NCI-H82 (cell line): ENCODE data around the gene DLX1.
"Not testable (repeated sequence)": the region's sequence is repeated elsewhere in the genome, so short reads cannot be mapped to it uniquely, and the experiment has no call there.

Experiments used
- DNase-seq: peaks from one replicate; lab custom pipeline; 2025; lab: John Stamatoyannopoulos, UW

Gene DLX1

GRCh38 chr2:172085460-172086159, at the start of gene DLX1:
DLX1 (plus strand) TSS chr2:172085507; CDS start chr2:172085678, 171 bp downstream.
- no peak for DNase-seq

GRCh38 chr2:172038121-172038520, 47.2 kb upstream of the DLX1 start:
- no peak for DNase-seq

- no peak for DNase-seq
These were observed 46.7 kb upstream of the DLX1 start for GRCh38 chr2:172038604-172039003.

- no peak for DNase-seq
These were observed 46.1 kb upstream of the DLX1 start for GRCh38 chr2:172039011-172039704.

GRCh38 chr2:172040311-172040710, 45.0 kb upstream of the DLX1 start:
- DNase-seq = no peak

- DNase-seq = no peak
These were observed 39.1 kb upstream of the DLX1 start for GRCh38 chr2:172046080-172046678.

- DNase-seq = no peak
These were observed 38.3 kb upstream of the DLX1 start for GRCh38 chr2:172046866-172047565.

- no peak for DNase-seq
These were observed 37.5 kb upstream of the DLX1 start for GRCh38 chr2:172047566-172048507.

- DNase-seq = no peak
These were observed 36.5 kb upstream of the DLX1 start for GRCh38 chr2:172048508-172049503.

GRCh38 chr2:172049567-172050120, 35.7 kb upstream of the DLX1 start:
- DNase-seq = no peak

- DNase-seq = no peak
These were observed 34.7 kb upstream of the DLX1 start for GRCh38 chr2:172050479-172051125.

- no peak for DNase-seq
These were observed 33.0 kb upstream of the DLX1 start for GRCh38 chr2:172052000-172052983.

GRCh38 chr2:172053486-172053885, 31.8 kb upstream of the DLX1 start:
- no peak for DNase-seq

GRCh38 chr2:172056293-172056692, 29.0 kb upstream of the DLX1 start:
- no peak for DNase-seq

GRCh38 chr2:172058660-172059059, 26.6 kb upstream of the DLX1 start:
- DNase-seq = no peak

GRCh38 chr2:172060118-172060517, 25.2 kb upstream of the DLX1 start:
- DNase-seq = not testable (repeated sequence)

- no peak for DNase-seq
These were observed 22.8 kb upstream of the DLX1 start for GRCh38 chr2:172062402-172063004.

- no peak for DNase-seq
These were observed 21.9 kb upstream of the DLX1 start for GRCh38 chr2:172063446-172063845.
